NOMO-1 (cell line): ENCODE results near the gene PARP2.

ENCODE experiments used
- DNase-seq, 2 experiments: peaks; one replicate each; lab custom pipeline; 2025; ENCODE audit not compliant: unreplicated experiment in 2 of 2; lab: John Stamatoyannopoulos, UW

PARP2 gene

GRCh38 chr14:20391505-20391904 is 48.1 kb downstream of the PARP2 start:
- DNase-seq = no peak

- DNase-seq = no peak
Observed at GRCh38 chr14:20397511-20397910, 54.1 kb downstream of the PARP2 start.

- no peak for DNase-seq
Observed at GRCh38 chr14:20400589-20400964, 57.1 kb downstream of the PARP2 start.

GRCh38 chr14:20400965-20401593 is 57.6 kb downstream of the PARP2 start:
- DNase-seq = no peak

GRCh38 chr14:20403521-20403920 is 60.1 kb downstream of the PARP2 start:
- no peak for DNase-seq
